K562 (cell line): ENCODE measurements around the gene NACC1. TPM values are rescaled to one million over a fixed set of nuclear protein-coding genes. Genes with fewer than 3 reads are reported as not detected.

ENCODE experiments used
- FOXA3 ChIP-seq, 2 experiments: fragments of 450-650 bp in 1 of 2; sonication (generic) in 1 of 2; formaldehyde crosslinking; IDR thresholded peaks in 1 of 2; conservative IDR thresholded peaks in 1 of 2; 2 replicates each; pipeline versions ENCODE4 v1.4.0 to v1.8.0; 2020 to 2022; ENCODE audit warnings: mild to moderate bottlenecking in 2 of 2, missing genetic modification reagents in 1 of 2
- OTX1 ChIP-seq: fragments of 450-650 bp; formaldehyde crosslinking; IDR thresholded peaks from 2 replicates; pipeline ENCODE4 v1.4.0; 2022; ENCODE audit warnings: mild to moderate bottlenecking
- RBM39 ChIP-seq: fragments of 200-400 bp; formaldehyde crosslinking; optimal IDR thresholded peaks from 2 replicates; pipeline ENCODE3; 2018; ENCODE audit warnings: low read depth, low read length
- RFX7 ChIP-seq: fragments of 250-450 bp; sonication (Bioruptor Pico); IDR thresholded peaks from 2 replicates; pipeline ENCODE4 v1.5.1; 2021; ENCODE audit warnings: mild to moderate bottlenecking
- RUNX1 ChIP-seq: sonication (generic); IDR thresholded peaks from 2 replicates; pipeline ENCODE4 v1.6.1; 2016; ENCODE audit warnings: antibody characterized with exemption, low read depth
- SP1 ChIP-seq: sonication (generic); formaldehyde crosslinking; IDR thresholded peaks from 2 replicates; pipeline ENCODE4 v1.8.1; 2022; ENCODE audit warnings: mild to moderate bottlenecking, missing genetic modification reagents
- ZBTB1 ChIP-seq: sonication (generic); formaldehyde crosslinking; IDR thresholded peaks from 2 replicates; pipeline ENCODE4 v1.8.1; 2023; ENCODE audit warnings: missing genetic modification reagents, low read depth, mild to moderate bottlenecking, borderline replicate concordance
- ZNF589 ChIP-seq: fragments of 200-800 bp; sonication (Bioruptor generic); IDR thresholded peaks from 2 replicates; pipeline ENCODE4 v1.6.1; 2016; ENCODE audit warnings: low read depth, missing genetic modification characterization, missing compliant biosample characterization
- ZNF707 ChIP-seq: fragments of 250-450 bp; sonication (Bioruptor Pico); conservative IDR thresholded peaks from 2 replicates; pipeline ENCODE4 v1.8.0; 2022; ENCODE audit warnings: inconsistent platforms, mild to moderate bottlenecking, moderate library complexity
- polyA plus RNA-seq, 8 experiments: library from polyadenylated mRNA; depleted of rRNA in 4 of 8; stranded (reverse) in 5 of 8; unstranded in 3 of 8; fragments of >200 nt; fragmentation: Nextera tagmentation in 2 of 8; fragmentation: Illumina TruSeq in 1 of 8; extraction: Ambion mirVana in 2 of 8; extraction: Trizol in 1 of 8; gene quantifications; 2 replicates each; pipeline versions ENCODE4 v1.2.1 to v1.2.3, GENCODE V29; 2011 to 2014; ENCODE audit warnings: inconsistent platforms in 1 of 8, missing spikeins in 1 of 8
- total RNA-seq, 7 experiments: library from RNA; depleted of rRNA in 6 of 7; stranded (reverse); fragments of >200 nt in 6 of 7; fragmentation: Illumina TruSeq in 2 of 7; extraction: Trizol in 2 of 7; gene quantifications; 2 replicates each; pipeline versions ENCODE4 v1.2.1 to v1.2.3, GENCODE V29; 2011 to 2021; ENCODE audit warnings: low replicate concordance in 1 of 7
- TF ChIP-seq, protein P1 (sequence below): sonication (generic); formaldehyde crosslinking; IDR thresholded peaks from 2 replicates; pipeline ENCODE4 v1.5.0; 2020; ENCODE audit warnings: missing genetic modification reagents
- TF ChIP-seq, protein P2 (sequence below): conservative IDR thresholded peaks from 2 replicates; pipeline ENCODE4 v1.6.1; 2011; ENCODE audit warnings: low read depth, mild to moderate bottlenecking, low read length; ENCODE audit not compliant: control insufficient read depth
- TF ChIP-seq, protein P3 (sequence below): sonication (generic); formaldehyde crosslinking; IDR thresholded peaks from 2 replicates; pipeline ENCODE4 v1.8.0; 2022; ENCODE audit warnings: missing genetic modification reagents, mild to moderate bottlenecking, moderate library complexity, borderline replicate concordance
- TF ChIP-seq, protein P4 (sequence below): fragments of 250-450 bp; sonication (Bioruptor Pico); IDR thresholded peaks from 2 replicates; pipeline ENCODE4 v1.5.1; 2021; ENCODE audit warnings: mild to moderate bottlenecking
- TF ChIP-seq, protein P5 (sequence below): fragments of 250-450 bp; sonication (Bioruptor Pico); IDR thresholded peaks from 2 replicates; pipeline ENCODE4 v1.5.0; 2021

Gene NACC1
- total and polyA plus RNA-seq, 9 of the 15 experiments (the other 6 are each of a cell fraction or from before 2014, with no cell fraction given) = 0.04 to 96.6 (median 25.8) TPM

DNA sequence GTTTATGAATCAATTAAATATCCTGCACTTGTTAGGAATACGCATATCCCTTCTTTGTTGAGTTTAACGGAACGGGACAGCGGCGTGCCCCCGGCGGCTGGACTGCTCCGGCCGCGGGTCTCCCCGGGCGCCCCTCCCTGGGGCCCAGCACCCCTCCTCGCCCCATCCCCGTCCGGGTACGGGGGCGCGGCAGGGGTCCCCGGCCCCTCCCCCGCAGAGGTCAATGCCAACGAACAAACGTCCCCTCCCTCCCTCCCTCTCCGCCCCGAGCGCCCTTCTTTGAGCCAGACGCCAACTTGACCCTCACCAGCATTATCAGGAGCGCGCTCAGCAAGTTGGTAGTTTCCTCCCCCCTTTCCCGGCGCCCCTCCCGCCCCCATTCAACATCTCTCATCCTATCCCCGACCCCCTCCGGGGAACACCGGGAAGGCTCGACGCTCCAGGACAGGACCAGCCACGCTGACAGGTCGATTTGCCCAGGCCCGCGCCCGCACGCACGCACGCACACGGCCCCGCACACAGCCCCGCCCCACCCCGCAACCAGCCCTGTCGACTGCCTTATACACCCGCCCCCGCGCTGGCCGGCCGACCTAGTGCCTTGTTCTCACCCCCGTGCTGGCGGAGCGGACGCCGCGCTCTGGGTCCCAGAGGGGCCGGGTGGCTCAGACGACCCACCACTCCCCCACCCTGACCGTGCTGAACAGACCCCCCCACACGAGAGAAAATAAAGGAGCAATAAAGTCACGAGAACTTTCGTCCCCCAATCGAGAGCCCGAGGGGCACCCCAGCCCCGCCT is 20.4 kb upstream of the NACC1 start (continued):
- TF ChIP-seq, protein P1, sequence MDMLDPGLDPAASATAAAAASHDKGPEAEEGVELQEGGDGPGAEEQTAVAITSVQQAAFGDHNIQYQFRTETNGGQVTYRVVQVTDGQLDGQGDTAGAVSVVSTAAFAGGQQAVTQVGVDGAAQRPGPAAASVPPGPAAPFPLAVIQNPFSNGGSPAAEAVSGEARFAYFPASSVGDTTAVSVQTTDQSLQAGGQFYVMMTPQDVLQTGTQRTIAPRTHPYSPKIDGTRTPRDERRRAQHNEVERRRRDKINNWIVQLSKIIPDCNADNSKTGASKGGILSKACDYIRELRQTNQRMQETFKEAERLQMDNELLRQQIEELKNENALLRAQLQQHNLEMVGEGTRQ (CRISPR knock-in tag) = no peak
- TF ChIP-seq OTX1 (CRISPR knock-in tag) (peak; percentile 49; the same call in 1 of the 2 replicates), RFX7 (CRISPR knock-in tag) (peak; percentile 66; the same call in 1 of the 2 replicates), RBM39 (peak; percentile 26), ZNF589 (no peak), ZBTB1 (CRISPR knock-in tag) (peak; percentile 96), ZNF707 (CRISPR knock-in tag) (no peak), RUNX1 (peak; percentile 53; the same call in 1 of the 2 replicates), SP1 (peak; percentile 59), FOXA3 (CRISPR knock-in tag; conservative IDR thresholded peaks at IDR 0.05 in 1 of 2, IDR thresholded peaks at IDR 0.05 in 1 of 2) (no peak; a peak in 1 of 4 replicates)
- TF ChIP-seq, protein P2, sequence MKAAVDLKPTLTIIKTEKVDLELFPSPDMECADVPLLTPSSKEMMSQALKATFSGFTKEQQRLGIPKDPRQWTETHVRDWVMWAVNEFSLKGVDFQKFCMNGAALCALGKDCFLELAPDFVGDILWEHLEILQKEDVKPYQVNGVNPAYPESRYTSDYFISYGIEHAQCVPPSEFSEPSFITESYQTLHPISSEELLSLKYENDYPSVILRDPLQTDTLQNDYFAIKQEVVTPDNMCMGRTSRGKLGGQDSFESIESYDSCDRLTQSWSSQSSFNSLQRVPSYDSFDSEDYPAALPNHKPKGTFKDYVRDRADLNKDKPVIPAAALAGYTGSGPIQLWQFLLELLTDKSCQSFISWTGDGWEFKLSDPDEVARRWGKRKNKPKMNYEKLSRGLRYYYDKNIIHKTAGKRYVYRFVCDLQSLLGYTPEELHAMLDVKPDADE = no peak
- TF ChIP-seq, protein P3, sequence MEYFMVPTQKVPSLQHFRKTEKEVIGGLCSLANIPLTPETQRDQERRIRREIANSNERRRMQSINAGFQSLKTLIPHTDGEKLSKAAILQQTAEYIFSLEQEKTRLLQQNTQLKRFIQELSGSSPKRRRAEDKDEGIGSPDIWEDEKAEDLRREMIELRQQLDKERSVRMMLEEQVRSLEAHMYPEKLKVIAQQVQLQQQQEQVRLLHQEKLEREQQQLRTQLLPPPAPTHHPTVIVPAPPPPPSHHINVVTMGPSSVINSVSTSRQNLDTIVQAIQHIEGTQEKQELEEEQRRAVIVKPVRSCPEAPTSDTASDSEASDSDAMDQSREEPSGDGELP (CRISPR knock-in tag) = peak; percentile 60
- TF ChIP-seq, protein P4, sequence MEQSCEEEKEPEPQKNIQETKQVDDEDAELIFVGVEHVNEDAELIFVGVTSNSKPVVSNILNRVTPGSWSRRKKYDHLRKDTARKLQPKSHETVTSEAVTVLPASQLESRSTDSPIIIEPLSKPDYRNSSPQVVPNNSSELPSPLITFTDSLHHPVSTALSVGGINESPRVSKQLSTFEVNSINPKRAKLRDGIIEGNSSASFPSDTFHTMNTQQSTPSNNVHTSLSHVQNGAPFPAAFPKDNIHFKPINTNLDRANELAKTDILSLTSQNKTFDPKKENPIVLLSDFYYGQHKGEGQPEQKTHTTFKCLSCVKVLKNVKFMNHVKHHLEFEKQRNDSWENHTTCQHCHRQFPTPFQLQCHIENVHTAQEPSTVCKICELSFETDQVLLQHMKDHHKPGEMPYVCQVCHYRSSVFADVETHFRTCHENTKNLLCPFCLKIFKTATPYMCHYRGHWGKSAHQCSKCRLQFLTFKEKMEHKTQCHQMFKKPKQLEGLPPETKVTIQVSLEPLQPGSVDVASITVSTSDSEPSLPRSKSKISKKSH (CRISPR knock-in tag) = peak; percentile 85
- TF ChIP-seq, protein P5, sequence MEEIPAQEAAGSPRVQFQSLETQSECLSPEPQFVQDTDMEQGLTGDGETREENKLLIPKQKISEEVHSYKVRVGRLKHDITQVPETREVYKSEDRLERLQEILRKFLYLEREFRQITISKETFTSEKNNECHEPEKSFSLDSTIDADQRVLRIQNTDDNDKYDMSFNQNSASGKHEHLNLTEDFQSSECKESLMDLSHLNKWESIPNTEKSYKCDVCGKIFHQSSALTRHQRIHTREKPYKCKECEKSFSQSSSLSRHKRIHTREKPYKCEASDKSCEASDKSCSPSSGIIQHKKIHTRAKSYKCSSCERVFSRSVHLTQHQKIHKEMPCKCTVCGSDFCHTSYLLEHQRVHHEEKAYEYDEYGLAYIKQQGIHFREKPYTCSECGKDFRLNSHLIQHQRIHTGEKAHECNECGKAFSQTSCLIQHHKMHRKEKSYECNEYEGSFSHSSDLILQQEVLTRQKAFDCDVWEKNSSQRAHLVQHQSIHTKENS (CRISPR knock-in tag) = peak; percentile 87; the same call in 1 of the 2 replicates
